GM18508 (cell line): ENCODE measurements around the gene CMTM2.

ENCODE experiments used
- ATAC-seq: cut with Tn5 transposase; IDR thresholded peaks from one replicate; pipeline ENCODE4 v1.9.1; 2021; ENCODE audit warnings: moderate number of reproducible peaks; ENCODE audit not compliant: insufficient read depth, unreplicated experiment

The CMTM2 gene, protein sequence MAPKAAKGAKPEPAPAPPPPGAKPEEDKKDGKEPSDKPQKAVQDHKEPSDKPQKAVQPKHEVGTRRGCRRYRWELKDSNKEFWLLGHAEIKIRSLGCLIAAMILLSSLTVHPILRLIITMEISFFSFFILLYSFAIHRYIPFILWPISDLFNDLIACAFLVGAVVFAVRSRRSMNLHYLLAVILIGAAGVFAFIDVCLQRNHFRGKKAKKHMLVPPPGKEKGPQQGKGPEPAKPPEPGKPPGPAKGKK

DNA sequence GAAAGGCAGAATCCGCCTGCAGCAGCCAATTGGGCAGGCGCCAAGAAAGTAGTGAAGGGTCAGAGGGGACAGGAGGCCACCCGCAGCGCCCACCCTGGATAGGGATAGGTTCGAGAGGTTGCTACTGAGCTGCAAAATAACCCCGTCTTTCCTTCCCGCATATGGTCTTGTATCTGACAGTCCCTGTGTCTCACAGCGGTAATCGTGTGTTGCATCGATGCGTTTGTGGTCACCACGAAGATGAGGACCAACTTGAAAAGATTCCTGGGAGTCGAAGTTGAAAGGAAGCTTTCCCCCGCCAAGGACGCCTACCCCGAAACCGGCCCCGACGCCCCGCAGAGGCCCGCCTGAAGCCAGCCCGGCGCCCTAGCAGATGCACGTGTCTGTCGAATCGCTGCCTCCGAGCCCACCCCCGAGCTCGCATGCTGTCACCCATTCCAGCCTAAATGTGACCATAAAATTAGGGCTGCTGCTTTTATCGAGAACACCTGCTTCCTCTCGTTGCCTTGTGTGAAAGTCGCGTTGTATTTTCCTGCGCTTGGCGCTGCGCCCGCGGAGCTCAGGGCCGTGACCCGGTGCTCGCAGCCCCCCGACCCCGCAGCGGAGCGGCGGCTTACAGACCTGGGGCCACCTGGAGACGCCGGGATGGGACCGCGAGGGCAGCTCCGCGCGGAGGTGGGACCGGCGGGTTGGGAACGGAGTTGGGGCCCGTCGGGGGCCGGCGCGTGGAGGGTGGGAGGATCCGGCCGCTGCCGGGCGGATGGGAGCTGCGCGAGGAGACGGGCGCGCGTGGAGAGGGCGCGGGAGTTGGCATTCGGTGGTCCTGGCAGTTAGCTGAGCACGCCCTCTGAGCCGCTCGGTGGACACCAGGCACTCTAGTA is at the start of gene CMTM2:
CMTM2 (plus strand) TSS at position 813 of the 881 bp plus-strand sequence. CDS start 145 bp downstream, outside the sequence.
- no peak for ATAC-seq

DNA sequence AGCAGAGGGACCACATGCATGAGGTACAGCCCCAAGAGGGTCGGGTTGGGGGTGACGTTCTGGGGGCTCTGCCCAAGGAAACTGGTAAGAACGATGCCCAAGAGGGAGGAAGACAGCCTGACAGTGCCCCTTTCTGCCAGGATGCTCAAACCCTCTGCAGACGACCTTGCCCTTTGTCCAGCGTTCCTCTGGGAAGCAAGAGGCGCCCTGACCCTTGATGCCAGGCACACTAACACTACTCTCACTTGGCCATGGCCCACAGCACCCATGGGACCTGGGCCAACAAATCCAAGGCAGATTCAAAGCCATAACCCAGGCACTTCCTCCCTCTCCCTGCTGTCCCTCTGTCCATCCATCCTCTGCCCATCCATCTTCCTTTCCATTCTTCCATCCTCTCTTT is 49.8 kb upstream of the CMTM2 start:
- no peak for ATAC-seq

DNA sequence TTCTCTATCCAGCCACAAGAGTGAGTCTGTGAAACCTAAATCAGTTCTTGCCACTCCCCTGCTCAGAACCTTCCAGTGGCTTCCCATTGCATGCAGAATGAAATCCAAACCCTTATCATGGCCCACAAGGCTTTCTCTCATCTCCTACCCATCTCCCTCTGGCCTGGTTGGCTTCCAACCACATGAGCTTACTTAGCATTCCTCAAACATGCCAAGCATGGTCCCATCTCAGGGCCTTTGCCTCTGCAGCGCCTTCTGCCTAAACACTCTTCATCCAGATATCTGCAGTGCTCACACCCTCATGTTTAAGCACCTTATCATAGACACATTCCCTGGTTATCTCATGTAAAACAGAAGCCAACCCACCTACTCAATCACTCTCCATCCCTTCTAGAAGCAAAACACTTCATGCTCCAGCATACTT is 44.9 kb upstream of the CMTM2 start:
- no peak for ATAC-seq

DNA sequence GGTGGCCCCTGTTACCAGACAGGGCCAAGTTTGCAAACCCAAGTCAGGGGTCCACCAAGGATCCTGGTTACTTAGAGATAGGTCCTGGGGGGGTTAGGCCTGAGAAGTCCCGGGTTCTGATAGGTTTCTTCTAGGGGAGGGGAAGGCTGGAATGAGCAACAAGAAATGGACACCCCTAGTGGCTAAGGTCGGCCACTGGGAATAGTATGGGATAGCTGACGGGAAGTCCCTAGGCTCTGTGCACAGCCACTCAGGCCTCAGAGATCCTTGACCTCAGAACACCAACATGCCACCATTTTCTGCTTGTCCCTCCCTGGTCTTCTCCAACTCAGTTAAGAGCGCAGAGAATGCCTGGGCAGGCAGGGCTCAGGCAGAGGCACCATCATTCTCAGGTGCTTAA is 42.7 kb upstream of the CMTM2 start:
- ATAC-seq: no peak

DNA sequence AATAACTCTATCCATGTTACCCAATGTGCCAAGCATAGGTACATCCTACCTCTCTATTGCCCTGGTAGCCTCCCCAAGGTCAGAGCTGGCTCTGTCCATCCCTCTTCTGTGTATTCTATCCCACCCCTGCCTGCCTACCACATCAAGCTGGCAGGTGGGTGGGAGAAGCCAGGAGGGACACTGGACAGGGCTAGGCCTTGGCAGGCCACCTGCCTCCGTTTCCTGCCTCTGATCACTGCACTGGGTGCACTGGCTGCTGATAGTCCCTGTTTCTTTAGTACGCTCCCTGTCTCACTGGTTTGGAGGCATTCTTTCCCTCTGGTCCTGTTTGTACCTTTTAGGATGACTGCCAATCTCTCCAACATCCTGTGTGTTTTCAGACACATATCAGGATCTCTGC is 42.0 kb upstream of the CMTM2 start:
- ATAC-seq: no peak

DNA sequence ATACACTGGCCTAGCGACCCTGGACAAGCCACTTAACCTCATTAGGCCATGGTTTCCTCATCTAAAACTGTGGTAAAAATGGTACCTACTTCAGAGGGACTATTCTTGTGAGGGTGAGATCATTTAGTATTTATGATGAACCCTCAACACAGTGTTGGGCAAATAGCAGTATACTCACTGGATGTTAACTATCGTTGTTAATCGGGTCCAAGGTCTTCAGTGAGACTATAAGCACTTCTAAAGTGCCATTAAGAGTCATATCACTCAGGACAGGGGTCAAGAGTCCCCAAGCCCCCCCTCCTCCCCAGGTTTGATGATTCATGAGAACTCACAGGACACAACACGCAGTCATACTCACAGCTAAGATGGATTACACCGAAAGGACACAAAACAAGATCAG is 40.4 kb upstream of the CMTM2 start:
- no peak for ATAC-seq

DNA sequence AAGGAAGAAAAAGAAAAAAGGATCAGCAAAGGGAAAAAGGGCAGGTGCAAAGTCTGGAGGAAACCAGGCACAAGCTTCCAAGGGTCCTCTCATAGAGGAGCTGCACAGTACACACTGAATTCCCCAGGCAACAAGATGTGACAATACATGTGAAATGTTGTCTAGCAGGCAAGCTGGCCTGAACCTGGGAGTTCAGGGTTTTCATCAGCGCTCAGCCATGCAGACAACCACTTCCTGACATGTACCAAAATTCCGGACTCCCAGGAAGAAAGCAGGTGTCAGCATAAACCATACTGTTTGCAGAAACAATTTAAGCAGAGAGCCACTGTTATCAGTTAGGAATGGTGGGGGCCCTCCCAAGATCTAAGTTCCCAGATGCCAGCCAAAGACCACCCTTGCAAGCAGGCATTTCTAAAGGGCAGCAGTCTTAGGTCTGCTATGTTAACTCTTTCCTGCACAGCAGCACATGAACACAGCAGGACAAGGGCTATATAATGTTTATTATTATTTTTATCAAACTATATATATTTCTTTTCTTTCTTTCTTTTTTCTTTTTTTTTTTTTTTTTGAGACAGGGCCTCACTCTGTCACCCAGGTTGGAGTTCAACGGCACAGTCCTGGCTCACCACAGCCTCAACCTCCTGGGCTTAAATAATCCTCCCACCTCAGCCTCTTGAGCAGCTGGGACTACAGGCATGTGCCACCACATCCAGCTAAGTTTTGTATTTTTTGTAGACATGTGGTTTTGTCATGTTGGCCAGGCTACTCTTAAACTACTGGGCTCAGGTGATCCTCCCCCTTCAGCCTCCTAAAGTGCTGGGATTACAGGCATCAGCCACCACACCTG is 39.4 kb upstream of the CMTM2 start:
- no peak for ATAC-seq

DNA sequence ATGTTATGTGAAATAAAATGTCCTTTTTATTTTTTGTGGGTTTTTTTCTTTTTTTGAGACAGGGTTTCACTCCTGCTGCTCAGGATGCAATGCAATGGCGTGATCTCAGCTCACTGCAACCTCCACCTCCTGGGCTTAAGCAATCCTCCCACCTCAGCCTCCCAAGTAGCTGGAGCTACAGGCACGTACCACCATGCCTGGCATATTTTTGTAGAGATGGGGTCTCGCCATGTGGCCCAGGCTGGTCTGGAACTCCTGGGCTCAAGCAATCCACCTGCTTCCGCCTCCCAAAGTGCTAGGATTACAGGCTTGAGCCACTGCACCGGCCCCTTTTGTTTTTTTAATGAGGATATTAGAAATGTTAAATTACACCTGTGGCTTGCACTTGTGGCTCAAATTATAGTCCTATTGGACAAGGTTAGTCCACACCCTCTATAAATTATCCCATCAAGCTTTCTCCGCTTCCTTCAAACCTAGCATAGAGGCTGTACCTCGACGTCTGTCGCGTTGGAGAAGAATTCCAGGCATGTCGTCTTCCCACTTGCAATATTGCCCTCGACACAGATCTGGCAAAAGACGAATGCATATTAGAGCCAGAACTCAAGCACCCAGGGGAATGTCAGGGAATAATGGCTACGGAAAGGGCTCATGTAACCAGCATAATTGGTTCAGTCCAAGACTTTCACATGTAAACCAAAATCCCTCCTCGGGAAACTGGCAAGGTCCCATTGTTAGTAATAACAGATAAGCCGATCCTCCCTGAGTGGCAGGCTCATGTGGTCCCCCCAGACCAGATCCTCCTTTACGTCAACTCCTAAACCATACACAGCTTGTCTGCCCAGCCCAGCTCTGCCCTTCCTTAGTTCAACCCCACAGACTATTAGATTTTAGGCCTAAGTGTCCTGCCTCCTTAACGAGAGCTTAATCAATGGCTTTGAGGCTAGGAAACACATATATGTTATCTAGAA is 37.6 kb upstream of the CMTM2 start:
- ATAC-seq: no peak

DNA sequence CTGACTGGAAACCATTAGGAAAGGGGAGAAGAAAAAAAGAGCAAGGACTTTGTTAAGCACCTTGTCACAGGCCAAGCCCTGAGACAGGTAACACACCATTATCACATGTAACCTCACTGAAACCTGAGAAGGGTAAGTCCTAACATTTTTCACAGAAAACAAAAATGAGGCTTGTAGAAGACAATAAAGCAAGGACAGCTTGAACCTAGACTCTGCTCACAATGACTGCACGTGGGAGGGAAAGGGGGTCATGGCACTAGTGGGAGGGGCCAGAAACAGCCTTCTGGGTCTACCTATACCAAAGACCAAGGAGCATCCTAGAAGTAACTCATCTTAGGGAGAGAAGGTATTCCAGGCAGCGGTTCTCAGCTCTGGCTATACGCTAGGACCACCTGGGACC is 36.9 kb upstream of the CMTM2 start:
- no peak for ATAC-seq

DNA sequence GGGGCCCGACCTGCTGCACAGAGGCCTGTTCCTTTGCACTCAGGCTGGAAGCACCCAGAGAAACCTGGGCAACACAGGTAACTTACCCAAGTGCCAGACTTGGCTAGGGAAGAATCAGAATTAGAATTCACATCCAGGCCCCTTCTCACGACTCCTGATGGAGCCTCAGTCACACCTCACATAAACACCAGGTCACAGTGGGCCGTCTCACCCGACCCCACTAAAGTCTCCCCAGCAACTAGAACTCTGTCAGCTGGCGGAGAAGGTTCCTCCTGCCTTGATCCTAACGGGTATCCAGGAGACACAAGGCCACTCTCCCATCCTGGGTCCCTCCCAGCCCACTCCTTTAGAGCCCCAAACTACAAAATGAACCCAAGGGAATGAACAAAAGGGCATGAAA is 35.7 kb upstream of the CMTM2 start:
- ATAC-seq: no peak

DNA sequence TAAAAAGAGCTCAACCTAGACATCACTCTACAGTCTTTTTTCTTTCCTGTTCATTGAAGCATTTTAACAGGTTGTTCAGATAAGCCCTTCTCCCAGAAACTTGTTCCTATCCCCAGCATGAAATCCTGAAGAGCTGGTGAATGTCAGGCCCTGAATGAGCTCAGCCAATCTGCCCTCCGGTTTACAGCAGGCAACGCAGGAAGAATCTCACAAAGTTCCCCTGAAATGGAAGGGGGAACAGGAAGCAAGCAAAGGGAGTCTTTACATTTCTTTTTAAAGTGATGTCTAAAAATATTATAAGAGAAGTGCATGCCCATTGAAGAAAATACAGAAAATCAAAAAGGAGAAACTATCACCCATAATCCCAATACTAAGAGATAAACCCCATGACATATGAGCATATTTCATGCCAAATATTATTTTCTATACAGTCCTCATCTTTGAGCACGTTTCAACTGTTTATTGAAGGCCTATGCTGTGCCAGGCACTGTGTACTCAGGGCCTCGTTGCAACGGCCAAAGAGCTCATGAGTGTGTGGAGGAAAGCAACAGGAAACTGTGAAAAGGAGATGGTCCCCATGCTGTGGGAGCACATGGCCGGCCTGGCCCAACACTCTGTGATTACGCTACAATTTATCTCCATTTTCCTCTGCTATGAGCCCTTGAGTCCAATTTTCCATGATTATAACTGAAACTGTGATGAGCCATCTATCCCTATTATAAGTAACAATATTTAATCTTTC is 35.1 kb upstream of the CMTM2 start:
- no peak for ATAC-seq

DNA sequence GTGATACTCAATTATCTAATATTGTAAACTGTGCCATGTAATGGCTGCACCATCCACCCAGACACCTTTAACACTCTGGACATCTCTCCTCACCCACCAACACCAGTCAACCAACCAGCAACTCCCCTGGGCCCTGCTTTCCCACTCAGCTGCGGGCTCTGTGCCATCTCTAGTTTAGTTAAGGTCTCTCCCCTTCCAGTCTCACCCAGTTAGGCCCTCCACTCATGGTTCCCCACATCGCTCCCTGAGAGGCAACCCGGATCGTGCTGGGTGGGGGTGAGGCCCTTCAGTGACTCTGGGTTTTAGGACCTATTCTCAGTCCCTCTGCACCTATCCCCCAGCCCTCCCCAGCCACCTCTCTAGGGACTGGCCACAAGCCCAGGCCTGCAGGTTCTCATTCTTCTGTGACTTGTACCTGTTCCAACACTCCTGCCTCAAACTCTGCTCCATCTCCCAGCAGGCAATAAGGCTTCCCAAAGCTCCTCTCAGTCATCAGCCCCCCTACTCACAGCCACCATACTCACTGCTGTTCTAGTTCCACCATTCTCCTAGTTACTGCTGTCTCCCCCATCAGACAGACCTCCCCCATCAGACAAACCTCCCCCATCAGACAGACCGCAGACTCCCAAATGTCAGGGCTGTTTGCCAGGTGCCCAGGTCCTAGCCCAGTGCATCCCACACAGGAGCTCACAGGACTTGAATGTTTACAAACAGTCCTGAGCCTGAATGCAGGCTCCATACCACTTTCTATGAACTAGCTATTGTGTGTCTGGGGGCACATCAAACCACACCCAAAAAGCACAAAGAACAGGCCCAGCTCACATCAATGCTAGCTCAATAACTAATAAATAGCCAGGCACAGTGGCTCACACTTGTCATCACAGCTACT is 31.9 kb upstream of the CMTM2 start:
- no peak for ATAC-seq

DNA sequence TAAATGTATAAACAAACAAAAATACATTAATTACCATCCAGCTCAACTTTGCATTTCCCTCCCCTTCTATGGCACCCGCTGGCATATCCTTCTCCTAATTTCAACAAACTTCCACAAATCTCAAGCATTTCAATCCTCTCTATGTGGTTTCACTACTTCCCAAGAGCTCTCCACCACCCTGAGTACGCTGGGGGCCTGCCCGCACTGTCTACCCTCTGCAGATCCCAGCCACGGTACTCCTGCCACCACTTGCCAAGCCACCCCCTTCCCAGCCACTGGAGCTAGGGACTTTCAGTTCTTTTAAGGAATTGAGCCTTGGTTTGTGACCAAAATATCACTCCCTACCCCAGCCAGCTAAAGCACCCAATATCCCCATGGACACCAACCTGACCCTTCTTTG is 31.2 kb upstream of the CMTM2 start:
- ATAC-seq: no peak

DNA sequence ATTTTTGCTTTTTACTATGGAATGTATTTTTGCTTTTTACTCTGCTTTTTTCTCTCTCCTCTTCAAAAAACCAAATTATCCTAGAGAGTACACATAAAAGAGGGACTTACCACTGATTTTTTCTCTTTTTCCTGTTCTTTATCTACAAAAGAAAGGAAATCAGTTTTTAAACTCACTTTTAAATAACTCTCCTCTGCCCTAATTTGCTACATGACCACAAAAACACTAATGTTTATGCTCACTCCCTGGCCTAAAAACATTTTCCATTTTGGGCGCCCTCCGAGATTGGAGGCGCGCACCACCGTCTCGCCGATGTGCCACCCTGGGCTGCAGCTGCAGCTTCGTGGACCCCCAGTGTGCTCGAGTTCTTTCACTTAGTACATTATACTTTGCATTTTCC is 30.4 kb upstream of the CMTM2 start:
- no peak for ATAC-seq

DNA sequence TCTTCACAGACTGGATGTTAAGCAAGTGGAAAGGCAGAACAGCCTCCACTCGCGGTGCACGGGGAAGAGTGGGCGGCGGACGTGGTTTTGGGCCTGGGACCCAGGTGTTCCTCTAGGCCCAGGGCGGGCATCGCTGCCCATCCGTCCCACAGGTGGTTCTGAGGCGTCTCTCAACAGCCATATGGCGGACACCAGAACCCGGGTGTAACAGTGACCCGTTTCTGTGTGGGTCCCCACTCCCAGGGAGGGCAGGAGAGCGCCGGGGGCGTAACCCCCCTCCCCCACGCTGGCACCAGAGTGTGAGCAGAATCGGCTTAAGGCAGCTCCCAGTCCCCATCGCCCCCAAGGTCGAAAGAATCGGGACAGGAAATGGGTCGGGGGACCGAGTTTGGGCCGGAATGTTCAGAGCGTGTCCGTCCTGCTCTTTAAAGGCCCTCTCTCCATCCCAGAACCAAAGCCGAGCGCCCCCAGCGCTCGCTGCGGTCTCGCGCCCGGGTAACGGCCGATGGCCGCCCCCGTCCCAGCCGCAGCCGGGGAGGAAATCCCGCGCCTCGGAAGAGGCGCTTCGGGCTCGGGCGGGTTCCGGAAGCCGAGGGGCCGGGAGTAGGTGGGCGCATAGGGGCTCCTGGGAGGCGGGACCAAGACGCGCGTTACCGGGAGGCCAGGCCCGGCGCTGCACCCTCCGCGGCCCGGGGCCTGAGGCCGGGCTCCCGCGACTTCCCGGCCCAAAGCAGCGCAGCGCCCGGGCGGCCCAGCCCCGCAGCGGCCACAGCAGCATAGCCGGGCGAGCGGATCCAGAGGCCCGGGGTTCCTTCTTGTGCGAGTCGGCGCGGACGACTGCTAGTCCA is 29.8 kb upstream of the CMTM2 start, which contains the start of gene TK2:
TK2 (minus strand) TSS at position 839 of the 848 bp plus-strand sequence; CDS start at position 778, 61 bp downstream.
- no peak for ATAC-seq

DNA sequence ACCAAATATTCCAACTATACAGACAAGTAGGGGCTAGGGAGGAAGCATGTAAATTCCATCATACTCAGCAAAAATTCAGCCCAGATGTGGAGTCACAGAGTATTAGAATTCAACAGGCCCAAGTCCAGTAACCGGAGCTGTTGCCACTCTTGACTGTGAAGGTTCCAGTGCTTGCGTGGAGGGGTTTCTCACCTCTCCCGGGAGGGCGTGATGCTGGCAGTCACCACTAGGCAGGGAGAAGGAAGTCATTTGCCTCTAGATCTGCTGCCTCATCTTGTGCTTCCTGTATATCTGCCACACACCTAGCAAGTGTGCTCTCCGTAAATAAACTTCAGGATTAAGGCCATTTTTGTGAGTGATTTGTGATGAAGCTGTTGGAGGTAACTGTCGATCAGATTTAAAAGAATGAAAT is 27.9 kb upstream of the CMTM2 start:
- ATAC-seq: no peak

DNA sequence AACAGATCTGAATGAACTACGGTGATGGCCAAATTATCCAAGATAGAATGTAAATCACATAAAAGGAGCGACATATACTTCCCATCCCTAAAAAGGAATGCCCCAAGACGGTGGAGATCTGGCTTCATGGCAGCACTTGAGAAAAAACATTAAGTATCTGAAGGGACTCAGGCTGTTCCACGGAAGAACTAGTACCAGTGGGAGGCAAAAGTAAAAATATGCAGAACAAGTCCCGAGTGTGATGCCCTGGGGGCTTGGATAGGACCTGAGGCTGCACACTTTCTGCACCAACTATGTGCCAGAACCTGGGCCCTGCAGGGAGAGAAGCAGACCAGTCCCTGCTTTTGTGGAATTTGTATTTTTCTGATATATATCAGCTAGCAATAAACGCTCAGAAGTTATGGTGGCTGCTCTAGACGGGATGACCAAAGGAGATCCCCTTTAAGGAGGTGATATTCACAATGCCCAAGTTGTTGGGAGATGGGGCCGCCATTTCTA is 27.4 kb upstream of the CMTM2 start:
- ATAC-seq: no peak
